COLO829 (cell line): ENCODE results near the gene COL23A1.
A peak's percentile ranks its signal among the peaks of the same experiment; 100 is the strongest.

Experiments
- DNase-seq: peaks from one replicate; pipeline ENCODE4 v3.0.0; 2012; ENCODE audit warnings: low spot score

The COL23A1 gene

GRCh38 chr5:178590141-178590923 lies at the start of gene COL23A1:
Gene COL23A1 (minus strand): TSS chr5:178590393.
- DNase-seq = no peak

DNA sequence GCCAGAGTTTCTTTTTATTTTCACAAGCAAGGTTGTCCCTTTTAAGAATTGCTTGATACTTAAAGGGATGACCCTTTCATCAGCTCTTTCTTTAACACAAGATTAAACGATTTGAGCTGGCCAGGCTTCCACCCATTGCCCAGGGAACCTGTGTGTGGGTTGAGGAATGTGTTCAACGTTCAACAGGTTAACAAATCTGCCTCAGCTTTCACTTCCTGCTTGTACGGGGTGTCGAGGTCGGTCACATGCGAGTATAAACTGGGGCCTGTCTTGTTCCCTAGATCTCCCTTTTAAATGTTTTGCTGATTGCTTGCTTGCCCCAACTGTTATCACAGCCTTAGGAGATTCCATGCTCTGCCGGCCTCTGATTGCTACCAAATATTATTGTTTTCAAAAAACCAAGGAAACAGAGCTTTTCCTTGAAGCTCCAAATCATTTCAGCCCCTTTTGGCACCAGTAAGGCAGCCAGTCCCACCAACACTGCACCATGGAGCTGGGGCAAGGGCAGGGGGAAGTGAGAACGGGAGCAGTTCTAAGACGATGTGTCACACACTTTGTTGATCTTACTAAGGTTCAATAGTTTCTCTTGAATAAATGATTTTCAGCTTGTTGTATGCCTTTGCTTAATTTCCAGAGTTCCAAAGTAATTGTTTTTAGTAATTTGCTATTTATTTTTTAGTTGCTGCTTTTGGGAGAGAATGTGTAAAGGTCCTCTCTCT lies 47.3 kb upstream of the COL23A1 start:
- no peak for DNase-seq

DNA sequence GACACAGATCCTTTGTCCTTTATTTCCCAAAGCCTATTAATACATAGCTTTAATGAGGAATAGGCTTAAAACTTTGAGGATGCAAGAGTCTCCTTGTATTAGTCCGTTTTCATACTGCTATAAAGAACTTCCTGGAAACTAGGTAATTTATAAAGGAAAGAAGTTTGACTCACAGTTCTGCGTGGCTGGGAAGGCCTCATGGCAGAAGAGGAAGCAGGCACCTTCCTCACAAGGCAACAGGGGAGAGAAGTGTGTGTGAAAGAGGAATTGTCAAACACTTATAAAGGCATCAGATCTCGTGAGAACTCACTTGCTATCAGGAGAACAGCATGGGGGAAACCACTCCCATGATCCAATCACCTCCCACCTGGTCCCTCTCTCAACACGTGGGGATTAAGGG lies 42.1 kb upstream of the COL23A1 start:
- DNase-seq = no peak

DNA sequence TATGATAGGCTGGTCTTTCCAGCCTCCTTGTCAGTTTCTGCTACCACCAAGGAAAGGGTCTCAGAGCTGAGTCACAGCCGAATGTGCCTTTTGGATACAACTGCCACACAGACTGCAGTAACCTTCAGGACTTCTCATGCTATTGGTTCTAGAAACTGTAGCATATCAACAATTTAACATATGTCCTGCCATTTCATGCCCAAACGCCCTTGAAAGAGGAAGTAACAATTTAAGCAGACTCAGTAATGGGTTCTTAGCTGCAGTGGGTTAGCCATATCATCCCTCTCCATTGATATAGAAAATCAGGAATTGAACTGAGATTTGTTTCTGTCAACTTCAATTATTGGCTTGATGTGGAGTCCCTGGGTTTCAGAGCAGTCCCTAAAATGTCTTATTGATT lies 40.8 kb upstream of the COL23A1 start:
- DNase-seq = no peak

GRCh38 chr5:178630475-178630930 lies 40.3 kb upstream of the COL23A1 start:
- DNase-seq = no peak

- DNase-seq = no peak
Measured at GRCh38 chr5:178627259-178627598, 37.0 kb upstream of the COL23A1 start.

DNA sequence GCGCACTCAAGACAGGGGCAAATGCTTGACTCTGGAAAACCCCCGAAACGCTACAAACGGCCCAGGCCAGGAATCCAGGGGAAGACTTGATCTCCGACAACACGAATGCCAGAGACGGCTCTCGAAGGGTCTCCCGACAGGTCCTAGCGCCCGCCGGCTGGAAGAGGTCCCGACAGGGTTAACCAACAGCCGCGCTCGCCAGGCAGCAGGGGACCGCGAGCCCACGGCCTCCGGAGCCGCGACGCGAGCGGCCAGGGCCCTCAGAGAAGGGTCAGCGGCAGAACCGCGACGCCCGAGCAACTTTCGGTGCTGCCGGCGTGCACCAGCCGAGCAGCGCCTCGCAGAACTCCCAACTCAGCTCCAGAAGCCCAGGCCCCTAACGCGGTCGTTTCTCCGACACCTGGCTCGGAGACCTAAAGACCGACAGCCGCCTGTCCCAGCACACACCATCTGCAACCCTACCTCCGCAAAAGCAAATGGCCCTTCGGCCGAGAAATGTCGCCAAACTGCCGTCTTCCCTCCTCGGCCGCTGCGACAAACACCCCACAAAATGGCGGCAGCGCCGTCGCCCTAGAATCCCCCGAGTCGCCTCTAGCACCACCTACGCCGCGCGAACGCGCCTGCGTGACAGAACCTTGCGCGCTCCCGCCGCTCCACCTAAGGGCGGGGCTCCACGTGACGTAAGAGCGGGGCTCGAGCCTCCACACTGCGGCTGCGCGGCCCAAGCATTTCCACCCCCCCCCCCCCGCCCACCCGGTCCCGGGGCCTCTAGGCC lies 36.5 kb upstream of the COL23A1 start, which contains the start of gene CLK4:
CLK4 (minus strand) TSS at position 567 of the 775 bp plus-strand sequence. CDS start 3,634 bp downstream, outside the sequence.
- peak; percentile 87 for DNase-seq

- DNase-seq = no peak
Measured at GRCh38 chr5:178625679-178626483, 35.7 kb upstream of the COL23A1 start.

GRCh38 chr5:178624631-178625546 lies 34.7 kb upstream of the COL23A1 start:
- DNase-seq = no peak

DNA sequence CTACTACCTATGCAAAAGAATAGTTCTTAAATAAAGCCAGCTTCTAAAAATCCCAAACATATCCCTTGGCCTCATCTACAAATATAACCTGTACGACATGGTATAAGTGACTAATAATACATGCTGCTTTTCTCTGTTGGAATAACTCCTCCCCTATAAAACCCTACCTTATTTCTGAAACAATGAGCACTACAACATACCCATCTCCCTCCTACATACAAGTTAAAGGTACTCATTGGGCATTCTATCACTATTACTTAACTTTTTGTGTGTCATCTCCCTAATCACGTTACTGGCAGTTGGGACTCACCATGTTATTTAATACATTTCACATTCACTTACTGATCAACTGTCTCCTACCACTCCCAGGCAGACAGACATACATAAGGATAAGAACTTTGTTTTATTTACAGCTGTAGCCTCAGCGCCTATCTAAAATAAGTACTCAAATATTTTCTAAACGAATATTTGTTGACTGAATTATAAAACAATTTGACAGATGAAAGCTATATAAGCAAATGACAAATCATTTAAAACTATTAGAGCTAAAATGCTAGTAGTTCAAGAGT lies 32.6 kb upstream of the COL23A1 start:
- DNase-seq = no peak

DNA sequence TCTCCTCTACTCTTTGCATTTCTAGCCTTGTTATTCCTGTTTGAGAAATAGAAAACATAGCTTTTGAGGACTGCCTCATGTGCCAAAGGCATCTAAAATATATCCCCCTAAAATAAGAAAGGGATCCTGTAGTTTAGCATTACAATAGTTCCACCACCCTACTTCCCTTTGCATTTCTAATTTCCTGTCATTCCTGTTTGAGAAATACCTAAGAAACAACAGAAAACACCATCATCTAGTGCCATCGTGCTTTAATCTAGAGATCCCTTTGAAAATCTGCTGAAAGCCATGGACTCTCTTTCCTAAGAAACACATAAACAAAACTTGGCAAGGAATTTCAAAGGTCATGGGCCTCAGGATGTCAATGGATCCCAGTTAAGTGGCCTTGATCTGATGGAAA lies 29.2 kb upstream of the COL23A1 start:
- DNase-seq = no peak

- DNase-seq = no peak
Measured at GRCh38 chr5:178612299-178612698, 22.1 kb upstream of the COL23A1 start.

GRCh38 chr5:178606269-178606668 lies 16.1 kb upstream of the COL23A1 start:
- no peak for DNase-seq

- no peak for DNase-seq
Measured at GRCh38 chr5:178605788-178606187, 15.6 kb upstream of the COL23A1 start.

DNA sequence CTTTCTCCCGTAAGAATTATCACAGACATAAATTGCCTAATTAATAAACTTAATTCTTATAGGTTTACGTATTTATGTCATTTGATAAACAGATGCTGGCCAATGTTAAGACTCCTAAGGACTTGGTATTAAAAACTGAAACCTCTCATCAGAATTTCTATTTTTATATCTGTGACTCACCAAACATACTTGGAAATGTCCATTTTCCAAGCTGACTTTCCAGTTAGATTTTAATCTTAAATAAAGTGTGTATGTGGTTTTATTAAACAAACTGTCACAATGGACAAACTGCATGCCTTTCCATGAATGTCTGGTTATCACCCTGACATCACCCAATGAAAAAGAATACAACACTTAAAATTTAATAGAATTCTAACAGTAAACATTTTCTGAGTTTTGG lies 12.6 kb upstream of the COL23A1 start:
- DNase-seq = no peak

- DNase-seq = no peak
Measured at GRCh38 chr5:178595750-178596149, 5.6 kb upstream of the COL23A1 start.

GRCh38 chr5:178595150-178595549 lies 5.0 kb upstream of the COL23A1 start:
- DNase-seq = no peak

GRCh38 chr5:178590924-178591423 lies 781 bp upstream of the COL23A1 start:
- DNase-seq = no peak

DNA sequence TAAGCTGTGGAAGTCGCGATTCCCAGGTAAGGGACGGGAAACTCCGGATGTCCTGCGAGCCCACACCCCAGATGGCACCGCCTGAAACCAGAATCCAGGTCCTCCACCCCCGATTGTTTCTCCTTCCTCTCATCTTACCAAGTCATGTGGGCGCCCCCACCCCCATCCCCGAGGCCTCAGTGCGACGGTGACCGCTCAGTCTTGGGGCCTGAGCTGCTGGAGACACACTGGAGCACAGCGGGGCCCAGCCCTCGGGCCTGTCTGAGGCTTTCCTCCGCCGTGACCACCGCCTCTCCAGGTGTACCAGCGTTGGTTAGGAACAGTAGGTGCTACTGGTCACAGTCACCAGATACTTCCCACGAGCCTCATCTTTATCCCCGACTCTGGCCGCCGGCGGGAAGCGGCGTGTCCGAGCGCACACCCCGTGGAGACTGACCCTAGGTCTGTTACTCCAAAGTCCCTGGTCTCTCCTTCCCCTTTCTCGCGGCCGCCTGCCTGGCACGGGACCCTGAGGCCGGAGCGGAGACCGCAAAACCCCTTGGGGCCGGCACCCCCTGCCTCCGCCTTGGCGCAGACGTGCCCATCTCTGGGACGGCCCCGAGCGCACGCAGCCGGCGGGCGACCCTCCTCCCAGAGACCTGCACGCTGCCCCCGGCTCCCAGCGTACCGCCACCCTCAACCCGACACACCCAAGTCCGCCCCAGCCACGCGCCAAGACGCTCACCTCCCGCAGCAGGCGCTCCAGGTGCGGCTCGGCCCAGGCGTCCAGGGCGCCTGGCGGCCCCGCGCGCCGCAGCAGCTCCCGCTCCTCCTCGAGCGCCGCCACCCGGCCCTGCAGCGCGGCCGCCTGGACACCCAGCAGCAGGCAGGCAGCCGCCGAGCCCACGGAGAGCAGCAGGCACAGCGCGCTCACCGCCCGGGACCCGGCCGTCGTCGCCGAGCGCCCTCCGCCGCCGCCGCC lies 733 bp downstream of the COL23A1 start:
- no peak for DNase-seq
